GM11168 (cell line): ENCODE results near the gene CCDC184.

Source experiments
- in situ Hi-C: fragments of 300-500 bp; cut with MboI; formaldehyde crosslinking; loops from one replicate; pipeline ENCODE4 v1.12.0; 2022; ENCODE audit warnings: low sequenced_read_pairs; ENCODE audit not compliant: unreplicated experiment

CCDC184 gene

DNA sequence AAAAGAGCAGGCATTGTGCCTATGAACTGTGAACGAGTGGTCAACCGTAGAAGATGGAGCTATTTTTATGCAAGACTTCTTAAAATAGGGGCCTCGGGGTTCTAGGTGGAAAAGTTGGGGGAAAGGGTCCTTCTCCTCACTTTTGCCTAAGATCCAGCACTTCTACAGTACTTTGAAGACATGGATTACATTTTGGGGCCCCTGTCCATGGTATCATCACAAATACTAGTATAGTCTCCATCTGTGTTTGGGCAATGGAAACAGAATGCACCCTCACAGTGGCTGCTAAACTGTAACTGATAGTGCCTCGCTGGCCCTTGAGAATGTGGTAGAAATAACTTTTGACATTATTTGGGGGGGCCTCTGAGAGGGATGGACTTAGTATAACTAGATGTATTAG lies 5.5 kb upstream of the CCDC184 start:
- in situ Hi-C loops = loop anchor here (25.0 kb wide), 1 partner anchor 434 kb away; no protein-coding TSS in a partner anchor

DNA sequence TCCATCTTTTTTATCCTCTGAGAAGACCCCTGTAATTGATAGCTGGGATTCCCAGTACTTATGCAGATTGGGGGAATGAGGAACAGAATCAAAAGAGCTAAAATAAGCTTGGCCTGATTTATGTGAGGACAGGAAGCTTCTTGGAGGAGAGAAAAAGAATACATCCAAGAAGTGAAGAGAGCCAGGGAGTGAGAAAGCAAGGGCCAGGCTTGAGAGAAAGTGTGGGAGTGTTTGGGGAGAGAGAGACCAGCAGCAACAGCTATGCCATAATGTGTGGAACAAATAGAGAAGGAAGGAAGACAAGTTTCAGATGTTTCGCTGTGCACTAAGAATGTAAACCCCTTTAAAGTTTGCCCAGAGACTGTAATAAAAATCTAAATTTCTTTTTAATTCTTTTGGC lies 4.0 kb upstream of the CCDC184 start:
- in situ Hi-C loops = loop anchor here (25.0 kb wide), 1 partner anchor 433 kb away; no protein-coding TSS in a partner anchor

DNA sequence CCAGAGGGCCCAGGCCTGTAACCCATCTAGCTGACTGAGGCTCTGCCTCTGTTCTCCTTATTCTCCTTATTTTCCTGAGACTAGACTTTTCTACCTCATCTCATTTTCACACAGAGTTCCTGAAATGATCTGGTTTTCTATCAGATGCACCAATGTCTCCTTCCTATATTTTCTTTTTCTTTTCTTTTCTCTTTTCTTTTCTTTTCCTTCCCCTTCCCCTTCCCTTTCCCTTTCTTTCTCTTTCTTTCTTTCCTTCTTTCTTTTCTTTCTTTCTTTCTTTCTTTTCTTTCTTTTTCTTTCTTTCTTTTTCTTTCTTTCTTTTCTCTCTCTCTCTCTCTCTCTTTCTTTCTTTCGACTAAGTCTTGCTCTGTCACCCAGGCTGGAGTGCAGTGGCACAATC lies 3.0 kb upstream of the CCDC184 start:
- in situ Hi-C loops = loop anchor here (25.0 kb wide), 1 partner anchor 432 kb away; no protein-coding TSS in a partner anchor

DNA sequence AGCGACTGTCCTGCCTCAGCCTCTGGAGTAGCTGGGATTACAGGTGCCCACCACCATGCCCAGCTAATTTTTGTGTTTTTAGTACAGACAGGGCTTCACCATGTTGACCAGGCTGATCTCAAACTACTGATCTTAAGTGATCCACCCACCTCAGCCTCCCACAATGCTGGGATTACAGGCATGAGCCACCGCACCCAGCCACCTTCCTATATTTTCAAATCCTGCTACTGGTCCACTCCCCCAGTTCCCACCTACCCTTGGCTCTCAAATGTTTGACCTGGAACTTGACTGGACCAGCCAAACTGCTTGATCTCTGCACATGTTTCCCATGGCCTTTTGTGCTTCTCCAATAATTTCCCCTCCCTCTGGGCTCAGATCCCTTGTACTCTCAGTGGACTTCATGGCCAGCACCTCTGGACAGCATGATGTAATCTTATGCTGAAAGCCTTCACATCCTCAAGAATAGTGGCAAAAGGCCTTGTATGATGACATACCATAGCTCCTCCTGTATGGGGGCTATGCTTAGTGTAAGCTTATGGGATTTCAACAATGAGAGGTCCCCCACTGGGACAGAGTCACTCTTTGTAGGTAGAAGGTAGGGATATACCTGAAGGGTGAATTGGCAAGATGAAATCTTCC lies 2.5 kb upstream of the CCDC184 start:
- in situ Hi-C loops = loop anchor here (25.0 kb wide), 1 partner anchor 431 kb away; no protein-coding TSS in a partner anchor

- in situ Hi-C loops = loop anchor here (25.0 kb wide), 1 partner anchor 430 kb away; no protein-coding TSS in a partner anchor
Observed at GRCh38 chr12:48182631-48183030, 813 bp upstream of the CCDC184 start.

DNA sequence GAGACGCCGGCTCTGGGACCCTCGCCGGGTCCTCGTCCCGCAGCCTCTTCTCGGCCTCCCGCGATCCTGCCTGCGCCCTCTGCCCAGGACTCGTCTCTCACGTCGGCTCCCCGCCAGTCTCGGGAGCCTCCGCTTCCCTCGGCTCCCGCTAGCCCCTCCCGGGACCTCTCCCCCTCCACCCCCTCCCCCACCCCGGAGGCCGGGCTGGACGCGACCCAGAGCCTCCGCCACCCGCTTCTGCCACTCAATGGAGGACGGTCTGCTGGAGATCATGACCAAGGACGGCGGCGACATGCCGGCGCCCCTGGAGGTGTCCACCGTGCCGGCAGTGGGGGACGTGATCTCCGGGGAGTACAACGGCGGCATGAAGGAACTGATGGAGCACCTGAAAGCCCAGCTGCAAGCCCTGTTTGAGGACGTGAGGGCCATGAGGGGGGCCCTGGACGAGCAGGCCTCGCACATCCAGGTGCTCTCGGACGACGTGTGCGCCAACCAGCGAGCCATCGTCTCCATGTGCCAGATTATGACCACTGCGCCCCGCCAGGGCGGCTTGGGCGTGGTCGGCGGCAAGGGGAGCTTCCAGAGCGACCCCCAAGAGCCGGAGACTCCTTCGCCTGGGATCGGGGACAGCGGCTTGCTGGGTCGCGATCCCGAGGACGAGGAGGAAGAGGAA lies 568 bp downstream of the CCDC184 start:
- in situ Hi-C loops = loop anchor here (25.0 kb wide), 1 partner anchor 428 kb away; no protein-coding TSS in a partner anchor

GRCh38 chr12:48184549-48184922 lies 1.1 kb downstream of the CCDC184 start:
- in situ Hi-C loops = loop anchor here (25.0 kb wide), 1 partner anchor 428 kb away; no protein-coding TSS in a partner anchor

DNA sequence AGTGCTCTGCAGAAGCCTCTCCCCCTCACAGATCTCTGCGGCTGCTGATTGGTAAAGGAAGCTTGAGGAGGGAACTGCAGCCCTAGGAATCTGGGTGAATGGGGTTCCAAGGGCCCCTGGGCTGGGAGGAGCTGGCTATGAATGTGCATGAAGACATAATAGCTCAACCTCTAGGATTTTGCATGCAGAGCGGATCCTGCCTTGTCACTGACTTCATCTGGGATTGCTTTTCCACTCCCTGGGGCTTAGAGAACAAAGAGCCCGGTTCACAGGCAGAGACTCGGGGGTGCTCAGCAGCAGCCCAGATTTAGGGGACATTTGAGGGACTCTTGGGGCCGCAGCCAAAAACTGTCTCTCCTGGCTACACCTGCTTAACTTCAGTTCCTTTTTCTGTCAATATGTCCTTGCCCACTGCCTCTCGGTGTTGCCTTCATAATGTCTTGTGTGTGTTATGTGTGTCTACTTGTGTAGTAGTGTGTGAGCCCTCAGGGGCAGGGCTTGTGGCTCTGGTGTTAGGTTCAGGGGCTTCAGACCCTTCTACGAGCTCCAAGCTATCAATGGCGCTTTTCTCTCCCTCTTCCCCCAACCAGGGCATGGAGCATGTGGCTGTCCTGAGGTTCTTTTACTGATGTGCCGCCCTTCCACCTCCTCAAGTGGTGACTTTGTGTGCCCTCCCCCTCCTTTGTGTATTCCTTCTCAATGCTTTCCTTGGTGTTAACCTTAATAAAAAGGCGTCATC lies 1.9 kb downstream of the CCDC184 start:
- in situ Hi-C loops = loop anchor here (25.0 kb wide), 1 partner anchor 427 kb away; no protein-coding TSS in a partner anchor

DNA sequence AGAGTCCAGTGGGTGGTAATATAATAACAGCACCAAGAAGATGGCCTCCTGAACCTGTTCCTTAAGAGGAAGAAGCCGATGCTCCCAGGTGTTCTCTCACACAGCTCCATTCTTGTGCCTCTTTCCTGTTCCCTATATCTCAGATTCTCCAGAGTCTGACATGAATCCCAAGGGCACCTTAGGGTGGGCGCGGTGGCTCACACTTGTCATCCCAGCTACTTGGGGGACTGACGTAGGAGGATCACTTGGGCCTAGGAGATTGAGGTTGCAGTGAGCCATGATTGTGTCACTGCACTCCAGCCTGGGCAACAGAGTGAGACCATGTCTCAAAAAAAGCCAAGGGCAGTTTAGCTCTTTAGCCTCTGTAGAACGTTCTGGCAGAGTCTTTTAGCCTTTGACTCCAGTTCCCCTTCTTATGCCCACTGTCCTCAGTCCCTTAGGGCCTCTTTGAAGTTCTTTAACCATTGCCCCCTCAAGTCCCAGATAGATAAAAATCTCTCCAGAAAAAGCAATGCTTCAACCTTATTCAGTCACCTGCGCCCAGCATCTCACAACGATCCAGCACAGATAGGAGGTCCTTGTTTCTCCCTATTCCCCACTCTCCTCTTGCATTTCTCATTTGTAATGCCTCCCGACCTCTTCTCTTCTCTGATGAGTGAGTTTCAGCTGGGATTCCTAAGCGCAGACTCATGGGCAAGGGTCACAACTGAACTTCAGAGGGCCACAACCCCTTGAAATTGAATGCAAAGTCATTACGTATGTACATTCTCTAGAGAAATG lies 4.7 kb downstream of the CCDC184 start:
- in situ Hi-C loops = loop anchor here (25.0 kb wide), 1 partner anchor 424 kb away; no protein-coding TSS in a partner anchor

DNA sequence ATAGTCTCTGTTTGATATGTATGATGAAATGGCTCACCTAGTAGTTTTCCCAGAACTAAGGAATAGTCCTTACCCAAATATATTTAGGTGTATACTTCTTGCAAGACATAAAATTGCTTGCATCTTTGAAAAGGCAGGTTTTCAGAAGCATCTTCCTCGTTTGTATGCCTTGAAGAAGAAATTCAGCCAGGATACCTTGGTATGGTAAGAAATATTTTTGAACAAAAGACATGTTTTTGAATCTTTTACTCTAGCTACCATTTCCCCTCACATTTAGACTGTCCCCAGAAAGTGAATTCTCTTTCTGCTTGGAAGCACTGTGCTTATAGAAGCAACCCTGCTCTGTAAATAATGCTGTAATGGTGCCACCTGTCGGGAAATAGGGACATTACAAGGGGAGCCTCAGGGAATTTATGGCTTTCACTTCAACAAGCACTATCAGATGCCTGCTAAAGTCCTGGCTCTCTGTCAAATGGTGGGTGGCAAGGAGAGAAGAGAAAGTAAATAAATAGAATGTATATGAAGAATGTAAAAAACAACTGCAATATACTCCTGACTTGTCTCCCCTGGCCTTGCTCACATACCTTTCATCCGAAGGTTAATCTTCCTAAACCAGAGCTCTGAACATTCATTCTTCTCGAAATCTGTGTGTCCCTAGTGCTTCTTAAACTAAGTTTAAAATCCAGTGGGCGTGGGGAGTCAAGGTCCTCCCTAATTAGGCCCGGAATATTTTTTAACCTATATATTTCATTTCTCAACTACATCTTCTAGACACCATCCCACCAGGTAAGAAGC lies 6.1 kb downstream of the CCDC184 start:
- in situ Hi-C loops = loop anchor here (25.0 kb wide), 1 partner anchor 423 kb away; no protein-coding TSS in a partner anchor

DNA sequence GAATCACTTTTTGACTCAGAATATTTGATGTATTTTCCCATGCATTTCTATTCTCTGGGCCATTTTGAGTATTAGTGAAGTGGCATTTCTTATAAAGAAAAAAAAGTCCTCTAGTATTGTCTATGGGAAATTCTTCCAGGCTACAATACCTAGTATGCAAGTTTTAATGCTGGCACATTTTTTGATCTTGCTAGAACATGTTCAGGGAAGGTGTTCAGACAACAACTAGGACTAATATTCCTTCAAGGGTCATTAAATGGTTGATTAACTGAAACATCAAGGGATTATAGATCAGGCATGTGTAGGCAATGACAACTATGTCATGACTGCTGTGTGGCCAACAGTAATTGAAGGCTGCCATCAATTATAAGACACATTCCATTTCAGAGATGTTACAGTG lies 7.7 kb downstream of the CCDC184 start:
- in situ Hi-C loops = loop anchor here (25.0 kb wide), 1 partner anchor 421 kb away; no protein-coding TSS in a partner anchor

GRCh38 chr12:48192861-48193260 lies 9.4 kb downstream of the CCDC184 start:
- in situ Hi-C loops = loop anchor here (25.0 kb wide), 1 partner anchor 419 kb away; no protein-coding TSS in a partner anchor

DNA sequence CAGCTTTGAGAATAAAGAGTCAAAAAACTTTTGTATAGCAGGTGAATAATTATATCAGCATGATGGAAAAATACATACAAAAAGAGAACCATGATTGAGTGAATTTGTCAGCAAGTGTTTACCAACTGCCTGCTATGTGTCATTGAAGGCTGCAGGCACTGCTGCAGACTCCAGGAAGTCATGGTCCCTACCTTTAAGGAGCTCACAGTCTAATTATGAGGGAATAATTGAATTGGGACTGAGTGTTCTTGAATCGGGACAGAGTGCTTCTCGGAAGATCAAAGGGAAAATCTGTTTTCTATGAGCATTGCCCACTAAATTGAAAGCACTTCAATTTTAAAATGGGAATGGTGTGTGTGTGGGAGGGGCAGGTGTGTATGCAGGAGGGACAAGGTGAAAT lies 10.2 kb downstream of the CCDC184 start:
- in situ Hi-C loops = loop anchor here (25.0 kb wide), 1 partner anchor 419 kb away; no protein-coding TSS in a partner anchor

DNA sequence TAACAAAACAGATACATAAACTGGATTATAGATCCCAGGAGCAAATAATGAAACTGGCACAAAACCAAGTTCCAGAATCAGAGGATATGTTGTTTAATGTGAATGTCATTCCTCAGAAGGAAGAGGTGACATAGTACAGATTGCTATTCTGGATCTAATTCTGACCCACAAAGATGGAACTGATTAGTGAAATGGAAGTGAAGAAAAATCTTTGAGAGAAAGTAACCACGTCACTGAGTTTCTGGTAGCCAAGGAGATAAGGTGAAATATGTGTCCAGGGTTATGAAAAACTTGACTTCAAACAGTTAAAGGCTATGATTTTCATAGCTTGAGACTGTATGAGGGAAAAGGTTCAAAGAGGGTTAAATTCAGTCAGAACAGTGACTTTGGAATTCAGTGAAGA lies 11.4 kb downstream of the CCDC184 start:
- in situ Hi-C loops = loop anchor here (25.0 kb wide), 1 partner anchor 418 kb away; no protein-coding TSS in a partner anchor

GRCh38 chr12:48197549-48197970 lies 14.1 kb downstream of the CCDC184 start:
- in situ Hi-C loops = loop anchor here (25.0 kb wide), 1 partner anchor 415 kb away; no protein-coding TSS in a partner anchor

DNA sequence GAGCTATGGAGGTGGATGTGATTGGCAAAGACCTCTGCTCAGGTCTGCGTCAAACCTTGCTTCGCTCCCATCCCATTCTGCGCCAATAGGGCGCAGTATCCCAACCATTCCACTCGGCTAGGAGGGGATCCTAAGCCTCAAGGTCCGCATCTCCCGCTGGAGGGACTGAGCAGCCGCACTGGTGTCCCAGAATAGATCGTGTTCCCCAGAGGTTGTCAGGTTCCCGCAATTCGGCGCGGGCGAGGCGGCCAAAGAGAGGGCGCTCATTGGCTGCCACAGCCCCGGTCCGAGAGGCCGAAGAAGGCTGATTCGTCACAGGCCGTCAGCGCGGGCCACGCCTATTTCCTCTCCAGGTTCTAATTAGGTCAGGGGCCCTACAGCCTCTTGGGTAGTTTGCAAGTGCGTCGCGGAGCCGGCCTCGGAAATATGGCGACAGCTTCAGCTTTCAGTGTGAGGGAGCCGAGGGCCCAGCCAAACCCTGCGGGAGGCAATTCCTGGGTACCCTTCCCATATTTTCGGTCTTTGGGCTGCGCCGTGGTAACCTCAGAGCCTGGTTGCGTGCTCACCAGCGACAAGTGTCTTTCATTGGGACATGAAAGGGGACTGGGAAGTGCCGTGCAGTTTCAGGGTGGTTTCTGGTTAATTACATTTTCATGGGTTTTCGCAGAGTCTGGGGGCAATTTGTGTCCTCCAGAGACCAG lies 14.7 kb downstream of the CCDC184 start:
- in situ Hi-C loops = loop anchor here (25.0 kb wide), 1 partner anchor 414 kb away; no protein-coding TSS in a partner anchor

DNA sequence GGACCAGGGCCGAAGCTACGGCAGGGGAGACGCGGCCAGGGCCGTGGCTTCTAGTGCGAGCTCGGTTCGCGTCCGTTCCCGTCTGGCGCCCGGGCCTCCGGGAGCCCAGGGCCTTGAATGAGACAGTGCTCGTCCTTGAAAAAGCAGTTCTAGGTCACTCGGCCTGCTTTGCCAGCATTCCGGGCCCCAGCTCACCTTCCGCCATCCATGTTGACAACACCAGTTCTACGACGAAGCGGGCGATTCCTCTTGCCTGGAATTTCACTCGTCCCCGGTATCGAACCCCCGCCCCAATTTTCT lies 15.2 kb downstream of the CCDC184 start:
- in situ Hi-C loops = loop anchor here (25.0 kb wide), 1 partner anchor 414 kb away; no protein-coding TSS in a partner anchor

DNA sequence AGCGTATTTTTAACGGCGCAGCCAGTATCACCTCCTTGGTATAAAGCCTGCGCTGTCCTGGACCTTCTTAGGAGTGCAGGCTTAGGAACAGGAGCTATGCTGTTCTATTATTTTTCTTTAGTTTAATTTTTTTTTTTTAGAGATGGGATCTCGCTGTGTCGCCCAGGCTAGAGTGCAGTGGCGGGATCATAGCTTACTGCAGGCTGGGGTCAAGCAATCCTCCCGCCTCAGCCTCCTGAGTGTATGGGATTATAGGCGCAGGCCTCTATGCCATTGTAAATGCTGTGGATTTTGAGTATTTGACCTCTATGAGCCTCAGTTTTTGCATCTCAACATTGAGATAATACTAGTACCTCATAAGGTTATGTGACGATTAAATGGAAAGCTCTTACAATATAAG lies 15.5 kb downstream of the CCDC184 start:
- in situ Hi-C loops = loop anchor here (25.0 kb wide), 1 partner anchor 413 kb away; no protein-coding TSS in a partner anchor
